Measurements from ENCODE around the gene WT1.
"Not testable (repeated sequence)": the region's sequence is repeated elsewhere in the genome, so short reads cannot be mapped to it uniquely, and the experiment has no call there.

WT1 gene

GRCh38 chr11:32435511-32435941, at the start of gene WT1:
TSS of gene WT1 (minus strand) at chr11:32435539.
- no peak for DNase-seq (ENCODE audit: low spot score)

DNA sequence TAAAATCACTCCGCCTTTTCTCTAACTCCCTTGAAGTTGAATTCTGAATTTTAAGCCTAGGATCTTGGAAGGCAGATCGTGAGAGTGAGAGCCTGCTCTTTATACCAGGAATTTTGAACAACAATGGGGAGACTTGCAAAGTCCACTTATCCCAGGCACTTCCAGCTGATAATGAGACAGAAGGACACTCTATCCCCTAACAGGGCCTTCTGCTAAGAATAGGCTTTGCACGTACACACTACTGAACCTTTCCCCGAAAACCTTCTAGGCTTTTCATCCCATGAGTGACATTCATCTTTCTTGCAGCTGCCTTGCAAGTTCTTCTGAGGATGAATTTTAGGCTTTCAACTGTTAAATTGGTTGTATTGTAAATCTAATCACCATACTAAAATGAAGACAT, 44.0 kb upstream of the WT1 start:
- DNase-seq (ENCODE audit: low spot score), result no peak

- no peak for DNase-seq (ENCODE audit: low spot score)
Measured at GRCh38 chr11:32478277-32478731, 43.0 kb upstream of the WT1 start.

- DNase-seq (ENCODE audit: low spot score), result no peak
Measured at GRCh38 chr11:32473282-32473909, 38.1 kb upstream of the WT1 start.

DNA sequence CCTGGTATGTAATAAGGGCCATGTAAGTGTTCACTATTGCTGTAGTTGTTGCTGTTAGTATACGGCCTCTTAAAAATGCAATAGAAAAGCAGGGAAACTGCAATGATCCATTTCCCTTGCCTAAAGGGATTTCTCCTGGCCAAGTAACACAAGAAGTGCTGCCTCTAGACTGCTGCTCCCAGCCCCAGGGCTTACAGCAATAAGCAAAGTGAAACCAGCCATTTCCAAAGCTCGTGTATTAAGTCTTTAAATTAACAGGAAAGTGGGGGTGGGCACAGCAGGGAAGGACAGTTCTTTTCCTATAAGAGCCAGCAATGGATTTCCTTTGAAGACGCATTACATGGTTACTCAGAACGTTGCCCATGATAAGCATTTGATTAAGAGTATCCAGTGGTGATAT, 36.9 kb upstream of the WT1 start:
- no peak for DNase-seq (ENCODE audit: low spot score)

GRCh38 chr11:32471544-32471943, 36.2 kb upstream of the WT1 start:
- not testable (repeated sequence) for DNase-seq (ENCODE audit: low spot score)

DNA sequence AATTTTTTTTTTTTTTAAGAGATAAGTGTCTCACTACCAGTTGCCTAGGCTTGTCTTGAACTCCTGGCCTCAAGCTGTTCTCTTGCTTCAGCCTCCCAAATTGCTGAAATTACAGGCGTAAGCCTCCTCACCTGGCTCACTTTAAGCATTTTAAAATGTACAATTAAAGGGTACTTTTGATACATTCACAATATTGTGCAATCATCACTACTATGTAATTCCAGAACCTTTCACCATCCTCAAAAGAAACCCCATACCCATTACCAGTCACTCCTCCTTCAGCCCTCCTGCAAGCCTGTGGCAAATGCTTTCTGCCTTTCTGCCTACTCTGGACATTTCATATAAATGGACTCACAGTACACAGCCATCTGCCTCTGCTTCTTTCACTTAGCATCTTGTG, 34.5 kb upstream of the WT1 start:
- no peak for DNase-seq (ENCODE audit: low spot score)

- DNase-seq (ENCODE audit: low spot score), result no peak
Measured at GRCh38 chr11:32466279-32466915, 31.1 kb upstream of the WT1 start.

DNA sequence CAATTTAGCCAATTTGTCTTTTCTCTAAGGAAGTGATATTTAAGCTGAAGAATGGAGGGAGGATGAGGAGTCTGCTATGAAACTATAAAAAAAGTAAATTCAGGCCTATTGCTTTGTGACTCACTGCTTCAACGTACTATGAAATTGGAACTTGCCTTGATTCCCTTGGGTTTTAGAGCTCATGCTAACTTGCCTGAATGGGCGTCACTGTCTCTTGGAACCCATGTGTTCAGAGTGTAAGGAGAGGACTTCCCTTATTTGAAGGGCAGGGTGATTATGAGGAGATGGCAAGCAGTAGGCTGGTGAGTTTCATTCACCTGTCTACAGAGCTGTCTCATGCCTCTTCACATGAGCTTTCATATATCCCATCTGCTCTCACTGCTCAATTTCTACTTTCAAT, 28.7 kb upstream of the WT1 start:
- DNase-seq (ENCODE audit: low spot score), result no peak

GRCh38 chr11:32462011-32462690, 26.8 kb upstream of the WT1 start:
- DNase-seq (ENCODE audit: low spot score), result no peak

DNA sequence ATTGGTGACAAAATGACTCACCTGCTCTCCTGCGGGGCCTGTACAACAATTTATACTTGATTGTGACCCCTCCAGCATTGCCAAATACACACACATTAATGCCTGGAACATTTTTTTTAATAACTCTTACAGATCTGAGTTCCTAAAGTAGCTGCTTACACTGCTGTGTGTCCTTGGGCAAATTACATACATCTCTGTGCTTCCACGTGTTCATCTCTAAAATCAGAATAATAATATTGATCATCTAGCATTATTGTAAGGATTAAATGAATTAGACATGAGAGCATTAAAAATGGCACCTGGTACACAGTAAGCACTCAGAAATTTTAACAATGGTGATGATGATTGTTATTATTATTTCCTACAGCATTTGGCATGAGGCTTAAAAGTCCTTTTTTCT, 21.5 kb upstream of the WT1 start:
- DNase-seq (ENCODE audit: low spot score), result no peak

GRCh38 chr11:32454993-32455392, 19.7 kb upstream of the WT1 start:
- DNase-seq (ENCODE audit: low spot score), result no peak

DNA sequence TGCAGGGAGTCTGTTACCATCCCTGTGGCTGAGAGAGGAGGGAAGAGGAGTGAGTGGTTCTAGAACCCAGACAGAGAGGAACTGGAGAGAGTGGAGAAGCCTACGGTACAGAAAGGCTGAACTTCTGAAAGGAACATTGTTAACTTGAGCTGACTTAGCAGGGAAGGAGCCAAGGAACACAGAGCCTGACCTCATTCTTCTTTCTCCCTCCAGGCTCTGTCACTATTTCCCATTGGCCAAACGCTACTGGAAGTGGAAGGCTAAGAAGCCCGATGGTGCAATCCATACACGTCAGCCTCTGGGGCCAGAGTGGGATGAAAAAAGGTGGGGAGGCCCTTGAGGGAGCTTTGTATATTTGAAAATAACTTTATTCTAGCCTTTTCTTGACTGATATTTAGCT, 16.5 kb upstream of the WT1 start:
- DNase-seq (ENCODE audit: low spot score), result no peak

- DNase-seq (ENCODE audit: low spot score), result no peak
Measured at GRCh38 chr11:32450372-32450771, 15.0 kb upstream of the WT1 start.

DNA sequence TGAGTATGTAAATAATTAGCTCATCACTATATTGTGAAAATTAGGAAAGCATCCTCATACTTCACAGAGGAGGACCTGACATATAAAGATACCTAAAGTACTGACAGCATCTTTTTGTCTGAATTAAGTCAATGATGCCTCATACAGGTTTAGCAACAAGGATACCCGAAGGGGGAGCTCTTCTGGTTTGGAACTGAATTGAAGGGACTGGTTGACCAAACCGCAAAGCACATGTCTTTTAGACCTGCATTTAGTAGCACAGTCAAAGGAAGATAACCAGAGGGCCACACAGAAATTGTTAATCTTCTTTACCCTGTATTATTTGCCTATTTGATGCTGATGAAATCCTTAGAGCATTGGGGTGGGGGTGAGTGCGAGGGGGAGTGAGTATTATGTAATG, 12.9 kb upstream of the WT1 start:
- DNase-seq (ENCODE audit: low spot score), result no peak

- DNase-seq (ENCODE audit: low spot score), result no peak
Measured at GRCh38 chr11:32447252-32447651, 11.9 kb upstream of the WT1 start.

DNA sequence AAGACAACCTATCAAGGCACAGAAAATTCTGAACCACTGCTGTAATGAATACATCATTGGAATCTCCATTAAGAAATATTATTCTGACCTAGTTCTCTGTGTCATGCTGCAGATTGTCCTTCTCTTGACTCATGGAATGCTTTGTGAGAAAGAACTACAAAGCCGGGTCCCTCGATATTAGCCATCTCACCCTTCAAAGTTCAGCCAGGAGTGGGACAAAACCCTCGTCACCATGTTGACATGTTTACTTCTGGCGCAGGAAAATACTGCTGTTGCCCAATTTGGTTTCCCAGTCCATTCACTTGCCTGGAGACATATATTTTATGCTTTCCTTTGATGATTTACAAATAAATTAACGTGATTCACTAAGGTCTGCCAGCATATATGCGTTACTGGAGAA, 10.9 kb upstream of the WT1 start:
- no peak for DNase-seq (ENCODE audit: low spot score)

DNA sequence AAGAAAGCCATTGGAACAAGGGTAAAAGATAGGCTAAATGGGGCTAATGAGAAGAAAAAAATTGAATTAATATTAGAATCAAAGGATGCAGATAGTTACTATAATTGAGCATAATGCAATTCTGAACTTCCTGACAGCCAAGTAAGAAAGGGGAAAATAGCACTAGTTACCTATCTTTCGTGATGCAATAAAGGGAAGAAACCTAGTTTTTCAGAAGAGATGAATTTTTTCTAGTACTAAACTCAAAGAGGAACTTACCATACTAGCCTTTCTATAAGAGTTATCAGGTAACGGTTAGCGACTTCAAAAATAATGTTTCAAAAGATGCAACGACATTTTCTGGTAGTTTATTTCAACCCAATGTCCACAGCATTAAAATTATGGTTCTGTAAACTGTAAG, 8.8 kb upstream of the WT1 start:
- DNase-seq (ENCODE audit: low spot score), result no peak

DNA sequence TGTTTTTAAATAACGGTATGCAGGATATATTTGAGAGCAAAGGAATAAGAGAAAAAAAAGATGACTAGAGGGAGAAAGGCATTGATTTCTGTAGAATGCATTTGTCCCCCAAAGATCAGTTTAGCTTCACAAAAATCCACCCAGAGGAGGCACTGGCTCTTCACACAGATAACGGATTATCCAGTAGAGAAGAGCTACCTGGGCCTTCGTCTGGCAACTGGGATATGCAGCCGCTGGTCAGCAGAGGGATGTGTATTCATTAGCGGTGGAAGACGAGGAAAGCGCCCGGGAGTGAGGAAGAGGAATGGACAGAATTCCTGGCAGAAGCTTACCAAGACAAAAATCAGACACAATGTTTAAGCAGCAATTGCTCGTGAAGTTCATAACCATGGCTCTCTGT, 5.6 kb upstream of the WT1 start:
- no peak for DNase-seq (ENCODE audit: low spot score)

DNA sequence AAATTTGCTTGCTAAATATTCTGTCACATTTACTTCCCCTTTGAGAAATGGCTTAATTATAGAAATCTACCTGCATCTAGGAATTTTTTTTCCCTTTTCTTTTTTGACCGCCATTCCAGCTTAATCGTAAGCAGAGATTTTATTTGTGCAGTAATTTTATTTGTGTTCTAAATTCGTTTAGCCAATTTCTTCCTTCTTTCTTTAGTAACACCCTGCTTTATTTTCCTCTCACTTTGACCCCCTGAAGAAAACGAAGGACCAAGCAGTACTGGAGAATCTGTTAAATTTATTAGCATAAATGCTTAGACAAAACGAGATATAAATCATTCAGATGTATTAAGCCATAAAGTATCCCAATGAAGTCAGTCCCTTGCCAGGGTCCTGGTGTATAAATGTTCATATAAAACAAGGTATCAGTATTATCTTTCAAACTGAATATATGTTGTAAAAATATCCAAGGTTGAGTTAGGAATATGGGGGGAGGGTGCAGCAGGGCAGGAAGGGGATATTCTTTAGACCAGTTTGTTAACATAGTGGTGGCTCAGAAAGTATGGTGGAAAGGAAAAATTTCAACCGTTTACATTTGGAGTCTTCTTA, 5.1 kb upstream of the WT1 start:
- no peak for DNase-seq (ENCODE audit: low spot score)

GRCh38 chr11:32439501-32440210, 4.3 kb upstream of the WT1 start:
- no peak for DNase-seq (ENCODE audit: low spot score)

GRCh38 chr11:32438866-32439489, 3.6 kb upstream of the WT1 start:
- no peak for DNase-seq (ENCODE audit: low spot score)

Data from activated CD4-positive, alpha-beta T cell treated with anti-CD3 and anti-CD28 coated beads, Interleukin-2, Interleukin-4, amounts not matched to agents 100 ng/mL and 50 ng/mL, durations not matched to agents 16 hours and 8 hours (primary cell).